ENCODE measurements around the gene C1QTNF2. TPM values are rescaled to one million over a fixed set of nuclear protein-coding genes. Genes with fewer than 3 reads are reported as not detected.

C1QTNF2 gene
- total RNA-seq, 1 donor: 0.43 TPM

GRCh38 chr5:160324886-160325285 is 45.5 kb downstream of the C1QTNF2 start:
- no peak for TF ChIP-seq CTCF (IDR thresholded peaks at IDR 0.05; ENCODE audit: insufficient read depth, low read depth, low read length)
- no peak overlapping the region for H3K4me3 ChIP-seq (ENCODE audit: low read depth, low read length)
- no peak for DNase-seq (ENCODE audit: low read depth)

GRCh38 chr5:160318409-160318808 is 52.0 kb downstream of the C1QTNF2 start:
- H3K4me3 ChIP-seq (ENCODE audit: low read depth, low read length): no peak overlapping the region
- DNase-seq (ENCODE audit: low read depth): no peak
- TF ChIP-seq CTCF (IDR thresholded peaks at IDR 0.05; ENCODE audit: insufficient read depth, low read depth, low read length): no peak

- no peak for TF ChIP-seq CTCF (IDR thresholded peaks at IDR 0.05; ENCODE audit: insufficient read depth, low read depth, low read length)
- DNase-seq (ENCODE audit: low read depth): no peak
- no peak overlapping the region for H3K4me3 ChIP-seq (ENCODE audit: low read depth, low read length)
Measured at GRCh38 chr5:160317434-160317833, 53.0 kb downstream of the C1QTNF2 start.

- peak; percentile 39 for DNase-seq (ENCODE audit: low read depth)
- H3K4me3 ChIP-seq (ENCODE audit: low read depth, low read length): no peak overlapping the region
- TF ChIP-seq CTCF (IDR thresholded peaks at IDR 0.05; ENCODE audit: insufficient read depth, low read depth, low read length): no peak
Measured at GRCh38 chr5:160315968-160316367, 54.5 kb downstream of the C1QTNF2 start.

GRCh38 chr5:160312960-160313727 is 57.3 kb downstream of the C1QTNF2 start:
- peak overlapping the region; percentile 71 for H3K4me3 ChIP-seq (ENCODE audit: low read depth, low read length)
- no peak for TF ChIP-seq CTCF (IDR thresholded peaks at IDR 0.05; ENCODE audit: insufficient read depth, low read depth, low read length)
- no peak for DNase-seq (ENCODE audit: low read depth)

GRCh38 chr5:160312134-160312959 is 58.1 kb downstream of the C1QTNF2 start, which contains the start of gene CCNJL:
Gene CCNJL (minus strand): TSS chr5:160312564. CDS start chr5:160311923, 641 bp downstream.
- TF ChIP-seq CTCF (IDR thresholded peaks at IDR 0.05; ENCODE audit: insufficient read depth, low read depth, low read length): no peak
- peak; percentile 48 for DNase-seq (ENCODE audit: low read depth)
- peak within 1 kb of the TSS; percentile 71 for H3K4me3 ChIP-seq (ENCODE audit: low read depth, low read length)
